Keratinocyte (primary cell): ENCODE data around the gene ADCYAP1R1. TPM values are rescaled to one million over a fixed set of nuclear protein-coding genes. Genes with fewer than 3 reads are reported as not detected.

Source experiments
- DNase-seq: peaks from one replicate; pipeline ENCODE4 v3.0.0-alpha.2; 2011; ENCODE audit warnings: low read depth, missing footprints, low spot score
- FAIRE-seq: peaks from 2 replicates; lab custom pipeline; 2011; peaks lifted over from hg19 to GRCh38; lab: Jason Lieb, UNC
- H2AFZ ChIP-seq: 2 replicates; pipeline ENCODE4 v1.6.0; 2012; ENCODE audit warnings: low read length, control low read depth, inconsistent platforms; ENCODE audit not compliant: control insufficient read depth
- H3K27ac ChIP-seq: 2 replicates; pipeline ENCODE4 v1.5.1; 2011; ENCODE audit warnings: low read length; ENCODE audit not compliant: control insufficient read depth, insufficient read depth
- H3K27me3 ChIP-seq: 3 replicates; pipeline ENCODE4 v1.6.0; 2011; ENCODE audit warnings: low read length; ENCODE audit not compliant: control insufficient read depth, insufficient read depth; ENCODE audit errors: extremely low read depth
- H3K36me3 ChIP-seq, 2 experiments: 2 replicates in 1 of 2; 3 replicates in 1 of 2; pipeline ENCODE4 v1.5.1; 2011; ENCODE audit warnings: low read length in 2 of 2, mild to moderate bottlenecking in 1 of 2; ENCODE audit not compliant: control insufficient read depth in 2 of 2, insufficient read depth in 2 of 2; ENCODE audit errors: extremely low read depth in 1 of 2
- H3K4me1 ChIP-seq: 3 replicates; pipeline ENCODE4 v1.5.1; 2011; ENCODE audit warnings: low read length; ENCODE audit not compliant: control insufficient read depth, insufficient read depth; ENCODE audit errors: extremely low read depth
- H3K4me2 ChIP-seq: 3 replicates; pipeline ENCODE4 v1.6.0; 2011; ENCODE audit warnings: low read depth, low read length; ENCODE audit not compliant: control insufficient read depth, insufficient read depth; ENCODE audit errors: extremely low read depth
- H3K4me3 ChIP-seq, 3 experiments: fragments of 200-600 bp in 1 of 3; sonication (generic) in 1 of 3; 2 replicates in 2 of 3; 3 replicates in 1 of 3; pipeline ENCODE4 v1.5.1; 2011 to 2016; ENCODE audit warnings: low read length in 3 of 3, mild to moderate bottlenecking in 3 of 3, control low read depth in 2 of 3, inconsistent platforms in 1 of 3, low read depth in 1 of 3, mixed read lengths in 1 of 3, mixed run types in 1 of 3, moderate library complexity in 1 of 3; ENCODE audit not compliant: control insufficient read depth in 2 of 3, insufficient read depth in 2 of 3; ENCODE audit errors: extremely low read depth in 1 of 3
- H3K79me2 ChIP-seq: 2 replicates; pipeline ENCODE4 v1.6.0; 2012; ENCODE audit warnings: low read length; ENCODE audit not compliant: control insufficient read depth, insufficient read depth
- H3K9ac ChIP-seq: 3 replicates; pipeline ENCODE4 v1.6.0; 2011; ENCODE audit warnings: low read length; ENCODE audit not compliant: control insufficient read depth, insufficient read depth; ENCODE audit errors: extremely low read depth
- H3K9me1 ChIP-seq: 3 replicates; pipeline ENCODE4 v1.6.0; 2011; ENCODE audit warnings: low read length; ENCODE audit not compliant: control insufficient read depth, insufficient read depth; ENCODE audit errors: extremely low read depth
- H3K9me3 ChIP-seq: 2 replicates; pipeline ENCODE4 v1.5.1; 2012; ENCODE audit warnings: low read depth, low read length; ENCODE audit not compliant: control insufficient read depth
- H4K20me1 ChIP-seq: 3 replicates; pipeline ENCODE4 v1.6.0; 2011; ENCODE audit warnings: low read length; ENCODE audit not compliant: control insufficient read depth, insufficient read depth; ENCODE audit errors: extremely low read depth
- EZH2 ChIP-seq: IDR thresholded peaks from one replicate; pipeline ENCODE4 v1.6.1; 2012; ENCODE audit warnings: inconsistent platforms, mild to moderate bottlenecking, low read length, moderate library complexity
- dilution Hi-C: fragments of 300-500 bp; cut with MboI; formaldehyde crosslinking; loops from one replicate; pipeline ENCODE4 v1.7.0; 2020; ENCODE audit warnings: low sequenced_read_pairs; ENCODE audit not compliant: extremely low pct_ligation_motif_present
- polyA plus RNA-seq, 5 experiments: library from polyadenylated mRNA; depleted of rRNA in 3 of 5; stranded (reverse) in 3 of 5; stranded (forward) in 1 of 5; unstranded in 1 of 5; fragments of >200 nt; gene quantifications; 1 replicate in 1 of 5; 2 replicates in 3 of 5; 3 replicates in 1 of 5; pipeline versions ENCODE4 v1.2.1 to v1.2.3, GENCODE V29; 2011 to 2012; ENCODE audit warnings: missing spikeins in 2 of 5, low read depth in 1 of 5, low replicate concordance in 1 of 5
- TF ChIP-seq, protein P1 (sequence below), 3 experiments: IDR thresholded peaks in 1 of 3; conservative IDR thresholded peaks in 1 of 3; optimal IDR thresholded peaks in 1 of 3; 2 replicates in 2 of 3; 3 replicates in 1 of 3; pipeline versions ENCODE3 to v1.5.1; 2011; ENCODE audit warnings: low read length in 3 of 3, mild to moderate bottlenecking in 3 of 3, moderate library complexity in 2 of 3, control low read depth in 1 of 3, inconsistent platforms in 1 of 3; ENCODE audit not compliant: insufficient read depth in 2 of 3; ENCODE audit errors: extremely low read depth in 1 of 3

ADCYAP1R1 gene
- polyA plus RNA-seq, 1 donor (not counting 4 experiments of a cell fraction or from before 2014, with no cell fraction given): not detected

DNA sequence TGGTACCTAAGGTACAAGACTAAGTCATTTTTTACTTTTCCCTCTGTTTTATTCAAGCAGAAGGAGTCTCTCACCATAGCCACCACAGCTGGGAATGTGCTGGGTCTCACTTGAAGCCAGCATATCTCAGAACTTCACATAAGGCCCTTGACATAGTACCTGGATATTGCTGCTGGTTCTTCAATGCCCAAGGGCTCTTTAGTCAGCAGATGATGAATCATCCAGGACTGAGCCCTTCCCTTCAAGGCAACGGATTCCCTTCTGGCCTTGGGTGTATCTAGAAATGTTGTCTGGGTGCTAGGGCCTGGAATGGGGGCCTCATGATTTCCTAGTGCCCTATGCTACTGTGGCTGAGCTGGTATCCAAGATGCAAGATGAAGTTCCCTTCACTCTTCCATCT lies 93.9 kb downstream of the ADCYAP1R1 start:
- Histone ChIP-seq H3K79me2 (no peaks in the 10 kb centered on the region), H3K9me1 (no peaks in the 10 kb centered on the region), H3K27ac (no peak overlapping the region), H4K20me1 (no peaks in the 10 kb centered on the region), H3K4me1 (no peaks in the 10 kb centered on the region), H3K4me3 (no peak overlapping the region), H3K36me3 (no peaks in the 10 kb centered on the region), H3K9me3 (no peaks in the 10 kb centered on the region), H3K27me3 (no peaks in the 10 kb centered on the region), H2AFZ (no peak overlapping the region), H3K9ac (no peak overlapping the region), H3K4me2 (no peak overlapping the region)
- TF ChIP-seq EZH2: no peak
- TF ChIP-seq, protein P1, sequence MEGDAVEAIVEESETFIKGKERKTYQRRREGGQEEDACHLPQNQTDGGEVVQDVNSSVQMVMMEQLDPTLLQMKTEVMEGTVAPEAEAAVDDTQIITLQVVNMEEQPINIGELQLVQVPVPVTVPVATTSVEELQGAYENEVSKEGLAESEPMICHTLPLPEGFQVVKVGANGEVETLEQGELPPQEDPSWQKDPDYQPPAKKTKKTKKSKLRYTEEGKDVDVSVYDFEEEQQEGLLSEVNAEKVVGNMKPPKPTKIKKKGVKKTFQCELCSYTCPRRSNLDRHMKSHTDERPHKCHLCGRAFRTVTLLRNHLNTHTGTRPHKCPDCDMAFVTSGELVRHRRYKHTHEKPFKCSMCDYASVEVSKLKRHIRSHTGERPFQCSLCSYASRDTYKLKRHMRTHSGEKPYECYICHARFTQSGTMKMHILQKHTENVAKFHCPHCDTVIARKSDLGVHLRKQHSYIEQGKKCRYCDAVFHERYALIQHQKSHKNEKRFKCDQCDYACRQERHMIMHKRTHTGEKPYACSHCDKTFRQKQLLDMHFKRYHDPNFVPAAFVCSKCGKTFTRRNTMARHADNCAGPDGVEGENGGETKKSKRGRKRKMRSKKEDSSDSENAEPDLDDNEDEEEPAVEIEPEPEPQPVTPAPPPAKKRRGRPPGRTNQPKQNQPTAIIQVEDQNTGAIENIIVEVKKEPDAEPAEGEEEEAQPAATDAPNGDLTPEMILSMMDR (optimal IDR thresholded peaks at IDR 0.05 in 1 of 3, IDR thresholded peaks at IDR 0.05 in 1 of 3, conservative IDR thresholded peaks at IDR 0.05 in 1 of 3; ENCODE audit: extremely low read depth in 1 of 3, insufficient read depth in 2 of 3, low read length in 3 of 3): no peak
- dilution Hi-C loops: no loop called here
- peak; percentile 55 for FAIRE-seq
- no peak for DNase-seq

DNA sequence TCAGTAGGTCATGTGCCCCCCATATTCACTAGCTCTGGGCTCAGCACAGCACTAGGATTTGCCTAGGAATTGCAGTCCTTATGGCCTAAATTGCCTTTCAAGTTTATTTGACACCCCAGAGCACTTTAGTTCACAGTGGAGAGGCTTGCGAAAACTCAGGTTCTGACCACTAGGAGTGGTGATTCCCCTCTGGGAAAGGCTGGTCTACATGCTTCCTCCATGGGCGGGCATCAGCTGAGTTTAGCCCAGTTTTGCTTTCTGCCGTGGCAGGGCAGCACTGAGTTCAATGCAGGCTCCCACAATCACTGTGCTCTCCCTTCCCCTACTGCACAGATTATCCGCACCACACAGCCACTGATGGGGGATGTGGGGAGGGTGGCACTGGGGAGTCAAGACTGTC lies 94.4 kb downstream of the ADCYAP1R1 start:
- no peaks in the 10 kb centered on the region for H3K36me3 ChIP-seq
- dilution Hi-C loops: no loop called here
- H3K27me3 ChIP-seq: no peaks in the 10 kb centered on the region
- no peaks in the 10 kb centered on the region for H3K9me1 ChIP-seq
- H3K4me3 ChIP-seq: no peak overlapping the region
- H2AFZ ChIP-seq: no peak overlapping the region
- TF ChIP-seq, protein P1 (optimal IDR thresholded peaks at IDR 0.05 in 1 of 3, IDR thresholded peaks at IDR 0.05 in 1 of 3, conservative IDR thresholded peaks at IDR 0.05 in 1 of 3; ENCODE audit: extremely low read depth in 1 of 3, insufficient read depth in 2 of 3, low read length in 3 of 3): no peak
- no peak overlapping the region for H3K4me2 ChIP-seq
- DNase-seq (no peak), FAIRE-seq (no peak)
- no peaks in the 10 kb centered on the region for H3K9me3 ChIP-seq
- H3K27ac ChIP-seq: no peak overlapping the region
- H4K20me1 ChIP-seq: no peaks in the 10 kb centered on the region
- no peaks in the 10 kb centered on the region for H3K79me2 ChIP-seq
- H3K9ac ChIP-seq: no peak overlapping the region
- H3K4me1 ChIP-seq: no peaks in the 10 kb centered on the region
